H9 (cell line): ENCODE data around the gene LHPP. TPM values are rescaled to one million over a fixed set of nuclear protein-coding genes. Genes with fewer than 3 reads are reported as not detected.
"Not testable (repeated sequence)": the region's sequence is repeated elsewhere in the genome, so short reads cannot be mapped to it uniquely, and the experiment has no call there.

Experiments
- DNase-seq: peaks from one replicate; pipeline ENCODE4 v3.0.0-alpha.2; 2017
- H2AFZ ChIP-seq: one replicate; pipeline ENCODE4 v1.6.1; 2013; ENCODE audit warnings: mild to moderate bottlenecking, low read length, control low read depth, moderate library complexity
- H2AK5ac ChIP-seq: 2 replicates; pipeline ENCODE4 v1.6.1; 2013; ENCODE audit warnings: low read length, control low read depth, mixed read lengths; ENCODE audit not compliant: insufficient read length
- H2BK120ac ChIP-seq: one replicate; pipeline ENCODE4 v1.6.1; 2013; ENCODE audit warnings: low read depth, mild to moderate bottlenecking, low read length, control low read depth, inconsistent platforms; ENCODE audit not compliant: poor library complexity, severe bottlenecking
- H2BK12ac ChIP-seq: 2 replicates; pipeline ENCODE4 v1.6.1; 2013; ENCODE audit warnings: low read length, control low read depth, mixed read lengths, low read depth; ENCODE audit not compliant: insufficient read length
- H2BK15ac ChIP-seq: 2 replicates; pipeline ENCODE4 v1.6.1; 2013; ENCODE audit warnings: low read depth, low read length, control low read depth
- H2BK20ac ChIP-seq: one replicate; pipeline ENCODE4 v1.6.1; 2013; ENCODE audit warnings: low read depth, mild to moderate bottlenecking, low read length, control low read depth, inconsistent platforms; ENCODE audit not compliant: poor library complexity, severe bottlenecking
- H2BK5ac ChIP-seq: 2 replicates; pipeline ENCODE4 v1.6.1; 2013; ENCODE audit warnings: low read length, control low read depth, mixed read lengths; ENCODE audit not compliant: insufficient read length
- H3K14ac ChIP-seq: 2 replicates; pipeline ENCODE4 v1.6.1; 2013; ENCODE audit warnings: low read length, control low read depth; ENCODE audit not compliant: insufficient read depth
- H3K18ac ChIP-seq: 2 replicates; pipeline ENCODE4 v1.6.1; 2013; ENCODE audit warnings: low read depth, mild to moderate bottlenecking, mixed read lengths, low read length, control low read depth; ENCODE audit not compliant: insufficient read length
- H3K23ac ChIP-seq: 2 replicates; pipeline ENCODE4 v1.6.1; 2013; ENCODE audit warnings: low read length, control low read depth, mixed read lengths, low read depth; ENCODE audit not compliant: insufficient read length
- H3K23me2 ChIP-seq: 2 replicates; pipeline ENCODE4 v1.6.1; 2013; ENCODE audit warnings: low read depth, mild to moderate bottlenecking, mixed read lengths, low read length, control low read depth; ENCODE audit not compliant: insufficient read length, poor library complexity, severe bottlenecking
- H3K27ac ChIP-seq: 2 replicates; pipeline ENCODE4 v1.5.1; 2013; ENCODE audit warnings: low read length, control low read depth, mixed read lengths, low read depth; ENCODE audit not compliant: insufficient read length
- H3K27me3 ChIP-seq: 2 replicates; pipeline ENCODE4 v1.6.1; 2013; ENCODE audit warnings: low read length, control low read depth, inconsistent platforms; ENCODE audit not compliant: insufficient read depth
- H3K4ac ChIP-seq: 2 replicates; pipeline ENCODE4 v1.6.1; 2013; ENCODE audit warnings: low read depth, mild to moderate bottlenecking, control low read depth, inconsistent platforms, low read length, moderate library complexity
- H3K4me1 ChIP-seq: 2 replicates; pipeline ENCODE4 v1.6.1; 2013; ENCODE audit warnings: low read length, control low read depth, inconsistent platforms; ENCODE audit not compliant: insufficient read depth
- H3K4me2 ChIP-seq: 2 replicates; pipeline ENCODE4 v1.6.1; 2013; ENCODE audit warnings: low read length, control low read depth, mixed read lengths; ENCODE audit not compliant: insufficient read length, insufficient read depth
- H3K56ac ChIP-seq: 2 replicates; pipeline ENCODE4 v1.6.1; 2013; ENCODE audit warnings: low read depth, mild to moderate bottlenecking, mixed read lengths, low read length, control low read depth; ENCODE audit not compliant: insufficient read length
- H3K79me1 ChIP-seq: 2 replicates; pipeline ENCODE4 v1.6.1; 2013; ENCODE audit warnings: low read depth, mild to moderate bottlenecking, moderate library complexity, low read length, control low read depth, inconsistent platforms; ENCODE audit not compliant: insufficient read depth, poor library complexity, severe bottlenecking
- H3K79me2 ChIP-seq: 2 replicates; pipeline ENCODE4 v1.6.1; 2013; ENCODE audit warnings: low read length, control low read depth, inconsistent platforms; ENCODE audit not compliant: insufficient read depth
- H3K9ac ChIP-seq: 2 replicates; pipeline ENCODE4 v1.6.1; 2013; ENCODE audit warnings: low read length, control low read depth, mixed read lengths; ENCODE audit not compliant: insufficient read length; ENCODE audit errors: extremely low read depth
- H3K9me3 ChIP-seq: one replicate; pipeline ENCODE4 v1.6.1; 2013; ENCODE audit warnings: low read depth, low read length, inconsistent platforms; ENCODE audit not compliant: control insufficient read depth
- H3T11ph ChIP-seq: one replicate; pipeline ENCODE4 v1.6.1; 2013; ENCODE audit warnings: mild to moderate bottlenecking, low read length, control low read depth, inconsistent platforms
- H4K20me1 ChIP-seq: one replicate; pipeline ENCODE4 v1.6.1; 2013; ENCODE audit not compliant: control insufficient read depth, insufficient read length, insufficient read depth
- H4K5ac ChIP-seq: 2 replicates; pipeline ENCODE4 v1.6.1; 2013; ENCODE audit warnings: low read depth, mild to moderate bottlenecking, mixed read lengths, low read length, control low read depth; ENCODE audit not compliant: insufficient read length
- H4K8ac ChIP-seq: replicated peaks from 2 replicates; pipeline ENCODE4 v1.6.1; 2013; ENCODE audit warnings: low read length, control low read depth, mixed read lengths, low read depth; ENCODE audit not compliant: insufficient read length
- H4K91ac ChIP-seq: 2 replicates; pipeline ENCODE4 v1.6.1; 2013; ENCODE audit warnings: low read depth, mild to moderate bottlenecking, moderate library complexity, mixed read lengths, low read length, control low read depth; ENCODE audit not compliant: insufficient read length
- H3K27ac Mint-ChIP-seq, 3 experiments: 2 replicates in 2 of 3; 3 replicates in 1 of 3; pipeline ENCODE4 v1.8.0; 2020 to 2021; ENCODE audit warnings: mixed read lengths in 3 of 3, mild to moderate bottlenecking in 1 of 3, moderate library complexity in 1 of 3
- H3K27me3 Mint-ChIP-seq: 2 replicates; pipeline ENCODE4 v1.8.0; 2021; ENCODE audit warnings: low read depth, mild to moderate bottlenecking, moderate library complexity, mixed read lengths
- H3K36me3 Mint-ChIP-seq, 3 experiments: 2 replicates in 2 of 3; 3 replicates in 1 of 3; pipeline ENCODE4 v1.8.0; 2020 to 2021; ENCODE audit warnings: low read depth in 3 of 3, mixed read lengths in 3 of 3; ENCODE audit not compliant: insufficient read depth in 1 of 3
- H3K4me1 Mint-ChIP-seq, 2 experiments: 2 replicates each; pipeline ENCODE4 v1.8.0; 2020; ENCODE audit warnings: mixed read lengths in 2 of 2
- H3K4me3 Mint-ChIP-seq, 2 experiments: 2 replicates in 1 of 2; 3 replicates in 1 of 2; pipeline ENCODE4 v1.8.0; 2020 to 2021; ENCODE audit warnings: mild to moderate bottlenecking in 2 of 2, mixed read lengths in 2 of 2, moderate library complexity in 1 of 2
- H3K9me3 Mint-ChIP-seq, 2 experiments: 2 replicates in 1 of 2; 3 replicates in 1 of 2; pipeline ENCODE4 v1.8.0; 2020; ENCODE audit warnings: mild to moderate bottlenecking in 2 of 2, mixed read lengths in 2 of 2, moderate library complexity in 1 of 2
- WGBS: extraction: QIAGEN DNeasy Blood & Tissue Kit; methylation state at CpG from one replicate; pipeline ENCODE4 v1.1.7; 2013; ENCODE audit warnings: missing lambda C conversion rate, low lambda C conversion rate, mixed read lengths; ENCODE audit not compliant: insufficient read length; ENCODE audit errors: extremely low coverage; 5-methylcytosine and 5-hydroxymethylcytosine counted together
- total RNA-seq: library from RNA; stranded (reverse); gene quantifications from 2 replicates; pipeline ENCODE4 v1.2.1, GENCODE V29; 2021

The LHPP gene
- total RNA-seq, 1 experiment from 2014 or later: 29.6 TPM

- H3K4me1 ChIP-seq, H4K20me1 ChIP-seq, H3K27me3 Mint-ChIP-seq, H3K4me2 ChIP-seq, H3K4me3 Mint-ChIP-seq, H4K8ac ChIP-seq, H3K27ac Mint-ChIP-seq, H3K36me3 Mint-ChIP-seq, H4K5ac ChIP-seq, H2BK120ac ChIP-seq, H2BK15ac ChIP-seq, H3K27me3 ChIP-seq, H3K4ac ChIP-seq, H3K9me3 ChIP-seq, H3K79me2 ChIP-seq, H3K23ac ChIP-seq, H3K18ac ChIP-seq, H2AFZ ChIP-seq, H3K56ac ChIP-seq, H3K9me3 Mint-ChIP-seq, H3K79me1 ChIP-seq, H4K91ac ChIP-seq, H3K14ac ChIP-seq, H3K27ac ChIP-seq, H3K23me2 ChIP-seq, H2BK5ac ChIP-seq, DNase-seq, H2BK20ac ChIP-seq, H3K9ac ChIP-seq, H2BK12ac ChIP-seq, H3T11ph ChIP-seq, H2AK5ac ChIP-seq: not testable (repeated sequence)
- peaks cover 8 to 17% of the 10 kb centered on the region in 2 experiments for H3K4me1 Mint-ChIP-seq
- WGBS: 100% methylated on average over 1 of the region's 17 CpGs
Observed at GRCh38 chr10:124610851-124611250, 149.2 kb downstream of the LHPP start.
